Stomach (tissue), 9 donors: ENCODE data around the gene NOL12. TPM values are rescaled to one million over a fixed set of nuclear protein-coding genes. Genes with fewer than 3 reads are reported as not detected.
A peak's percentile ranks its signal among the peaks of the same experiment; 100 is the strongest.

ENCODE experiments used
- DNase-seq, 2 donors: peaks; one replicate each; pipeline versions ENCODE4 v3.0.0 to v3.0.0-alpha.2; 2013 to 2019
- H3K27ac ChIP-seq, 5 donors: fragments of 200-600 bp in 4 of 5; sonication (generic) in 4 of 5; one replicate each; pipeline ENCODE4 v1.5.1; 2013 to 2019; ENCODE audit warnings: mild to moderate bottlenecking in 1 of 5, moderate library complexity in 1 of 5
- H3K27me3 ChIP-seq, 3 donors: fragments of 200-600 bp; sonication (generic); one replicate each; pipeline ENCODE4 v1.5.1; 2017 to 2019; ENCODE audit warnings: mixed run types in 1 of 3
- H3K36me3 ChIP-seq, 4 donors: fragments of 200-600 bp; sonication (generic); 1 replicate in 3 of 4; 2 replicates in 1 of 4; pipeline ENCODE4 v1.5.1; 2016 to 2019
- H3K4me1 ChIP-seq, 4 donors: fragments of 200-600 bp; sonication (generic); one replicate each; pipeline ENCODE4 v1.5.1; 2016 to 2019
- H3K4me3 ChIP-seq, 4 donors: fragments of 200-600 bp; sonication (generic) in 3 of 4; one replicate each; pipeline ENCODE4 v1.5.1; 2016 to 2019; ENCODE audit warnings: mild to moderate bottlenecking in 1 of 4
- H3K9me3 ChIP-seq, 4 donors: fragments of 200-600 bp; sonication (generic); one replicate each; pipeline ENCODE4 v1.5.1; 2016 to 2019
- CTCF ChIP-seq, 7 experiments: fragments of 450-650 bp in 4 of 7; fragments of 200-600 bp in 3 of 7; sonication (generic) in 3 of 7; IDR thresholded peaks; one replicate each; pipeline ENCODE4 v1.5.1; 2016 to 2019; ENCODE audit warnings: antibody characterized with exemption in 7 of 7, control low read depth in 2 of 7, mild to moderate bottlenecking in 1 of 7
- EP300 ChIP-seq: sonication (generic); formaldehyde crosslinking; IDR thresholded peaks from one replicate; pipeline ENCODE4 v1.6.1; 2017; ENCODE audit warnings: antibody characterized with exemption
- POLR2A ChIP-seq, 4 donors: fragments of 450-650 bp; IDR thresholded peaks; one replicate each; pipeline ENCODE4 v1.6.1; 2016; ENCODE audit warnings: antibody characterized with exemption in 4 of 4, control low read depth in 2 of 4, mild to moderate bottlenecking in 1 of 4, moderate library complexity in 1 of 4
- POLR2AphosphoS5 ChIP-seq, 3 donors: sonication (generic); formaldehyde crosslinking; IDR thresholded peaks; one replicate each; pipeline ENCODE4 v1.6.1; 2016; ENCODE audit warnings: antibody characterized with exemption in 3 of 3
- WGBS, 5 donors: extraction: QIAGEN DNeasy Blood & Tissue Kit in 3 of 5; methylation state at CpG; one replicate each; pipeline versions ENCODE4 v1.1.5 to v1.1.7; 2013 to 2018; 5-methylcytosine and 5-hydroxymethylcytosine counted together
- intact Hi-C: fragments of 100-400 bp; cut with DNase I; formaldehyde crosslinking; loops from one replicate; pipeline ENCODE4 v1.15.1; 2023; ENCODE audit warnings: low total_unique reads
- polyA plus RNA-seq, 3 donors: library from polyadenylated mRNA; stranded (reverse); fragments of 200-250 nt; gene quantifications; one replicate each; pipeline ENCODE4 v1.2.3, GENCODE V29; 2013
- total RNA-seq, 5 donors: library from RNA; depleted of rRNA; stranded (reverse); fragments of >200 nt; gene quantifications; one replicate each; pipeline versions ENCODE4 v1.1.0 to v1.2.3, GENCODE V29; 2014 to 2016
- donor health status: healthy with polysubstance abuse.
- donor health status: Bipolar disorder and iron deficiency.
- donor health status: healthy.

The NOL12 gene
- total and polyA plus RNA-seq, 8 donors: 9.3 to 64.6 (median 35.3) TPM

GRCh38 chr22:37662039-37662438 lies 24.1 kb upstream of the NOL12 start:
- no peak for TF ChIP-seq EP300
- DNase-seq: no peak
- Histone ChIP-seq H3K36me3 (peaks cover 8 to 19% (median 17%) of the 10 kb centered on the region in 4 donors), H3K27ac (peak overlapping the region; percentile 14 to 88 (median 76)), H3K9me3 (no peaks in the 10 kb centered on the region), H3K4me3 (no peak overlapping the region), H3K4me1 (peaks cover 32 to 63% (median 40%) of the 10 kb centered on the region in 4 donors), H3K27me3 (no peaks in the 10 kb centered on the region)
- 76 to 88% (median 85%) methylated on average over 5 of the region's 5 CpGs for WGBS, 5 donors
- intact Hi-C loops: no loop called here

DNA sequence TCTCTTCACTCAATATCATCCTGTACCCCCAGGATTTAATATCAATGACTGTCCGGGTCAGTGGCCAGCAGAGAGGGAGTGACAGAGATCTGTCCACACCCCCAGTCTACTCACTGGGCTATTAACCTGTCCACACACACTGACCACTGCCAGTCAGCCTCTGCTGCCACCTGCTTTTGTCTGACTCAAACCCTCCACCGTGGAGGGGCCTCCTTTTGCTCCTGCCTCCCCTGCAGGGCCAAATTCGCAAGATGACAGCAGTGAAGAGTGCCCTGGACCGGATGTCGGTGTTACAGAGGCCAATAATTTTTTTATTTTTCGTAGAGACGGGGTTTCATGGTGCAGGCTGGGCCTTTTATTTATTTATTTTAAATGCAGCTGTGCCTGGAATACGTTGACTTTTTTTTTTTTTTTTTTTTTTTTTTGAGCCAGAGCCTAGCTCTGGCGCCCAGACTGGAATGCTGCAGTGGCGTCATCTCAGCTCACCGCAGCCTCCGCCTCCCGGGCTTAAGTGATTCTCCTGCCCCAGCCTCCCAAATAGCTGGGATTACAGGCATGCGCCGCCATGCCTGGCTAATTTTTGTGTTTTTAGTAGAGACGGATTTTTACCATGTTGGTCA lies 22.5 kb upstream of the NOL12 start:
- Histone ChIP-seq H3K27me3 (no peaks in the 10 kb centered on the region), H3K4me3 (no peak overlapping the region), H3K27ac (peak overlapping the region in 4 of 5 donors; percentile 66 to 88 (median 82)), H3K9me3 (no peaks in the 10 kb centered on the region), H3K4me1 (peaks cover 24 to 67% (median 33%) of the 10 kb centered on the region in 4 donors), H3K36me3 (peaks cover 8 to 19% (median 17%) of the 10 kb centered on the region in 4 donors)
- intact Hi-C loops: no loop called here
- TF ChIP-seq EP300 (no peak), POLR2AphosphoS5 (IDR thresholded peaks at IDR 0.05) (no peak), POLR2A (IDR thresholded peaks at IDR 0.05) (no peak), CTCF (IDR thresholded peaks at IDR 0.05) (no peak)
- WGBS, 5 donors: 65 to 77% (median 71%) methylated on average over 15 to 16 of the region's 16 CpGs
- no peak for DNase-seq

GRCh38 chr22:37664249-37665101 lies 21.7 kb upstream of the NOL12 start:
- Histone ChIP-seq H3K36me3 (peaks cover 8 to 19% (median 17%) of the 10 kb centered on the region in 4 donors), H3K4me3 (no peak overlapping the region), H3K27ac (peak overlapping the region in 4 of 5 donors; percentile 4 to 88 (median 50)), H3K9me3 (no peaks in the 10 kb centered on the region), H3K4me1 (peaks cover 21 to 63% (median 32%) of the 10 kb centered on the region in 4 donors), H3K27me3 (no peaks in the 10 kb centered on the region)
- 69 to 78% (median 72%) methylated on average over 16 of the region's 16 CpGs for WGBS, 5 donors
- TF ChIP-seq POLR2AphosphoS5 (IDR thresholded peaks at IDR 0.05) (no peak), CTCF (IDR thresholded peaks at IDR 0.05) (no peak), EP300 (no peak), POLR2A (IDR thresholded peaks at IDR 0.05) (no peak)
- intact Hi-C loops: no loop called here
- DNase-seq: no peak

DNA sequence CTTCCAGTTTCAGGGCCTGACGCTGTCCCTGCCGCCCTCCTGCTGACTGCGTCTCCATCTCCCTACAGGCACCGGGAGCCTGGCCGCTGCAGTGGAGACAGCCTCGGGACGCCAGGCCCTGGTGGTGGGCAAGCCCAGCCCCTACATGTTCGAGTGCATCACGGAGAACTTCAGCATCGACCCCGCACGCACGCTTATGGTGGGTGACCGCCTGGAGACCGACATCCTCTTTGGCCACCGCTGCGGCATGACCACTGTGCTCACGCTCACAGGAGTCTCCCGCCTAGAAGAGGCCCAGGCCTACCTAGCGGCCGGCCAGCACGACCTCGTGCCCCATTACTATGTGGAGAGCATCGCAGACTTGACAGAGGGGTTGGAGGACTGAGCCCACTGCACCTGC lies 20.7 kb upstream of the NOL12 start:
- WGBS, 5 donors: 93 to 95% (median 94%) methylated on average over 23 to 24 of the region's 24 CpGs
- Histone ChIP-seq H3K27ac (peak overlapping the region in 1 of 5 donors; percentile 88), H3K27me3 (no peaks in the 10 kb centered on the region), H3K4me3 (no peak overlapping the region), H3K36me3 (peaks cover 8 to 19% (median 17%) of the 10 kb centered on the region in 4 donors), H3K4me1 (peaks cover 10 to 53% (median 21%) of the 10 kb centered on the region in 4 donors), H3K9me3 (no peaks in the 10 kb centered on the region)
- intact Hi-C loops: no loop called here
- TF ChIP-seq EP300: no peak
- no peak for TF ChIP-seq CTCF (IDR thresholded peaks at IDR 0.05)
- TF ChIP-seq POLR2A (IDR thresholded peaks at IDR 0.05): no peak
- TF ChIP-seq POLR2AphosphoS5 (IDR thresholded peaks at IDR 0.05): no peak
- no peak for DNase-seq
